Forelimb muscle (tissue), 1 donor: Measurements from ENCODE around the gene GJA3. TPM values are rescaled to one million over a fixed set of nuclear protein-coding genes. Genes with fewer than 3 reads are reported as not detected.

Source experiments
- DNase-seq: peaks from one replicate; pipeline ENCODE4 v3.0.0-alpha.2; 2013; ENCODE audit warnings: low read depth
- polyA plus RNA-seq: library from polyadenylated mRNA; unstranded; fragments of 120-200 nt; gene quantifications from one replicate; pipeline ENCODE4 v1.2.1, GENCODE V29; 2013; ENCODE audit not compliant: insufficient read length

Gene GJA3
- polyA plus RNA-seq, 1 donor, result 5.8 TPM

GRCh38 chr13:20128459-20128931 is 32.4 kb downstream of the GJA3 start:
- no peak for DNase-seq

DNA sequence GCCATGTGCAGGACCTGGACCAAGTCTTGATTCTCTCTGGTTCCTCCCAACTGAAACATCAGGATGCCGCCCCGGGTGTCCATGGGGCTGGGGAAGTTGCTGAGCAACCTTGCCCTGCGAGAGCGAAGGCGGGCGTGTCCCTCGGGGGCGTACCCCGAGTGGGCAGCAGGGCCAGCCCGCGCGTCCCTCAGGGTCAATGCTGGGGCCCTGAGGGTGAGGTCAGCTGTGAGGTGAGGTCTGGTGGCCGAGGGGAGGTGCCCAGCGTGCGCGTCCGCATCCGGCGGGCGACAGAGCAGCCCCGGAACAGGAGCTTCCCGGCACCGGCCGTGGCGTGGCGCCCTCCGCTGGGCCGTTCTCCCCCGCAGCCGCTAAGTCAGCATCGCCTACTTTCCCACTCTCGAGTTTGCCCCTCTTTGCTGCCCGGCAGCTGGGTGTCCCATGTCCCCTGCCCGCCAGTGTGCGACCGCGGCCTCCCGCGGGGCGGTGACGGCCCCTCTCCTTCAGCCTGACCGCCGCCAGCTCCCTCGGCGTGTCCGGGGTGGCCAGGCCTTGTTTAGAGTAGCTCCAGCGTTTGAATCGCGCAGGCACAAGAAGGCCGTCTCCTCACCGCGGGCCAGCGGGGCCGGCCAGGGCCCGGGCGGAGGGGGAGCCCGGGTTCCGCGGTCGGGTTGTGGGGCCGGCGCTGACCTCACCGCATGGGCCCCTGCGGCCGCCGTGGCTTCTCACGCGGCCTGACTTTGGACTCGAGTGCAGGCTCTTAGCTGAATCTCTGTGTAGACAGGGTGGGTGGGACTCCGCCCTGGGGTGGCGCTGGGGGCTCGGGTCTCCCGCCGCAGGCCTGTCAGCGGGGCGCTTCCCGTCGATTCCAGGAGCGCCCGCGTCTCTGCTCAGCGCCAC is 33.0 kb downstream of the GJA3 start:
- no peak for DNase-seq

DNA sequence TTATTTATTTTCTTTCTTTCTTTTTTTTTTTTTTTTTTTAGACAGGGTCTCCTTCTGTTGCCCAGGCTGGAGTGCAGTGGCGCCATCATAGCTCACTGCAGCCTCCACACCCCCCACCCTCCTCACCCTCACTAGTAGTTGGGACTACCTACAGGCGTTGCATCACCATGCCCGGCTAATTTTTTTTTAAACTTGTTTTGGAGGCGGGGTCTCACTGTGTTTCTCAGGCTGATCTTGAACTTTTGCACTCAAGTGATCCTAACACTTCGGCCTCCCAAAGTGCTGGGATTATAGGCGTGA is 33.6 kb downstream of the GJA3 start:
- no peak for DNase-seq

GRCh38 chr13:20126541-20127261 is 34.2 kb downstream of the GJA3 start:
- DNase-seq, result no peak

DNA sequence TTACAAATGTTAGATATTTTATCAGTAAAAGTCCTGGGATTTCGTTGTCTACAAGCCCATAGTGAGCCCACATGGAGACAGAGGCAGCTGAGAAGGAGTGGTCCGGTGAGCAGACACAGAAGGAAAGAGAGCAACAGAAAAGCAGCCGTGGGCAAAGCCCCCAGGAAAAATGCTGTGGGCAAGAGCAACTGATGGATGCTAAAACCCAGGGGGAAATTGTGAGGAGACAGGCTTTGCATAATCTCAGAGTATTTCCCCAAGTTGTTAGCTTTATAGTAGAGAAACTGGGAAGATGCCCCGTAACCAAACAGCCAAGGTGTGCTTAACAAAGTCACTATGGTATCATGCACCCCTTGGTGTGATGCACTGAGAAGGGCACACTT is 35.1 kb downstream of the GJA3 start:
- DNase-seq, result no peak

- no peak for DNase-seq
Measured at GRCh38 chr13:20125129-20125782, 35.6 kb downstream of the GJA3 start.

- DNase-seq, result no peak
Measured at GRCh38 chr13:20124303-20124702, 36.5 kb downstream of the GJA3 start.

DNA sequence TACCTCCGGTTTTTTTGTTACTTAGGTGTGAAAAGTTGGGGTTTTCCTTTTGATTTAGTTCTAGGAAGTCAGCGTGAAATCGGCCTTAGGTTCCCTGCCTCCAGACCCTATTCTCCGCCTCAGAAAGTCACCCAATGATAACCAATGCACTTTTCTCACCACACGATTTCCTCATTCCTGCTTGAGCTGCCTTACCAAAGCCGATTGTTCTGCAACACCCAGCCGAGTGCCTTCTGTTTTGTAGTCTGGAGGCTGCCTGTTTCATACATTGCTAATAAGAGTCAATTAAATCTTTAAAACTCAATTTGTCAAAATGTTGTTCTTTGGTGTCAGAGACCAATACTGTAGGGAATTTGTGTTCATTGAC is 39.7 kb downstream of the GJA3 start:
- no peak for DNase-seq

- no peak for DNase-seq
Measured at GRCh38 chr13:20119960-20120359, 40.9 kb downstream of the GJA3 start.

GRCh38 chr13:20118268-20119140 is 42.3 kb downstream of the GJA3 start:
- no peak for DNase-seq

- DNase-seq, result no peak
Measured at GRCh38 chr13:20116213-20116612, 44.6 kb downstream of the GJA3 start.

GRCh38 chr13:20114066-20114610 is 46.7 kb downstream of the GJA3 start:
- no peak for DNase-seq

- no peak for DNase-seq
Measured at GRCh38 chr13:20109037-20109436, 51.8 kb downstream of the GJA3 start.

GRCh38 chr13:20106742-20107141 is 54.1 kb downstream of the GJA3 start:
- no peak for DNase-seq

DNA sequence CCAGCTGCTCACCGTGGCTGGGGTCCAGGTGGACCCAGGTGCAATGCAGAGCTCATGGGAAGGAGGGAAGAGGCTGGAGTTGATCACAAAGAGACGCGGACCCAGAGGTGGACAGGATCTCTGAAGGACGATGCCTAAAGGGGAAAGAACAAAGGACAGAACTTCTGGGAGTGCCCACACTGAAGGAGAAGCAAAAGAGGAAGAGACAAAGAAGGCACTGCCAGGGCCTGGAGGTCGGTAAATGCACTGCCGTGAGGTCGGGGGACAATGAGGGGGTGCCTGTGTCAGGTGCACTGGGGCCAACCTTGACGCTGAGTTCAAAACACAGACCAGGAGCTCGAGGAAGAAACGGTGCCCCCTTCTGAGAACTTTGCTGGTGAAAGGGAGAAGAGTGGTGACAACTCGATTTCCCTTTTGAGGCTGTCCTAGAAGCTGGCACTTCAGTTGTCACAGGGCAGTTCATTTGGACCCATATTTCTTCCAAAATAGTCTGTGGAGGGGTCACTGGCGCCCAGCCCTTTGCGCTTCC is 55.6 kb downstream of the GJA3 start:
- DNase-seq, result no peak

DNA sequence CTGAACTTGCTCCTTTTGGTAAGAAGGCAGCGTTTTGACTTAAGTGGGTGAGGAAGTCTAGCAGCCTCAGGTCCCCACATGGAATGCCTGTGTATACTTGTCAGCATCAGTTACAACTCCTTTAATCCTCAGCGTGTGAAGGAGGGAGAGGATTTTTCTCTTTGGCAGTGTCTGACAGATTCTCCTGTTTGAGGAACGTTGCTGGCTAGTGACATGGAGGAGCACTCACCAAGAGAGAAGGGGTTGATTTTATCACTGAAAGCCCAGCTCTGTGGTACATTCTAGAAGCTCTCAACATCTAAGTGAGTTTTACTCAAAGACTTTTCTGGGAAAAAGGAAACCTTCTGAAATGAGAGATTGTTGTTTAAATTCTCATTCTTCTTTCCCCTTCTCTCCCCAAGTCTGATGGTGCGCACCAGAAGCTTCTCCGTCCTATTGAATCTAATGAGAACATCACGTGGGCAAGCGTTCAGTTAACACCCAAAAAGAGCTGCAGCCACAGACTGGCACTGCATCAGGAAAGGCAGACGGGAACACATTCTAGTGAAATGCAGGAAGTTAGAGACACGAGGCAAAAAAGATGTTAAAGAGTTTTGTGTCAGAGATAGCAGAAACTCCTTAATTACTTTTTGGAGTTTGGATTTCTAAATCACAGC is 58.2 kb downstream of the GJA3 start:
- DNase-seq, result no peak

DNA sequence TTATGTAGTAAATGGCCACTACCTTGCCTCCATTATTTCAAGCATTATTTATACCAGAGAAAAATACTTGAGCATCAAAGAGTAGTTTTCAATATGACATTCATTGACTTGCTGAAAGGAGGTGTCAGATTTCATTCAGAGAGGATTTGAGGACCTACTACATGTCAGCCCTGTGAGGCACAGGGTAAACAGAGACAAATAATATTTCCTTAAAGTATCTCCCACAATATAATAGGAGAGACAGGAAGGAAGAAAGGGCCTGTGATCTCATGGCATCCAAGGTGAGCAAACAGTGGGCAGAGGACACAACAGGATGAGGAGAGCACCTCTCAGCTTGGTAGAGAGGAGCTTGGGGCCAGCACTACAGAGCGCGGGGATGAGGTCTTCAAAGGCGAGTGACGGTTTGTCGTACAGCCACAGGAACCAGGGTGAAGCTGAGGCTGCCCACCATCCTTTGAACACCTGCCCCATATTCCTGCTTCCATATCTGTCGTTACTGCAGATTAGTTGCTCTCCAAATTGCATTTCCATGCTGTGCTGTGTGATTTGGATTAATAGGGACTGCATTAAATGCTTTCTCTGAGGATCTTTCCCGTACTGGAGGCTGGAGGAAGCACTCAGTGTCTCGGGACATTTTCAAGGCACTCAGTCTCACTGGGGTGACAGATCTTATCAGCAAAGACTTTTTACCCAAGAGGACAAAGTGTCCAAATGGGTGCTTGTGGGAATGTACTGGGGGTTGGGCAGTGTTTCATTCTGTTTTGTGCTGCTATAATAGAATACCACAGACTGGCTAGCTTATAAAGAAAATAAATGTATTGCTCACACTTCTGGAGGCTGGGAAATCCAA is 59.2 kb downstream of the GJA3 start:
- DNase-seq, result no peak

DNA sequence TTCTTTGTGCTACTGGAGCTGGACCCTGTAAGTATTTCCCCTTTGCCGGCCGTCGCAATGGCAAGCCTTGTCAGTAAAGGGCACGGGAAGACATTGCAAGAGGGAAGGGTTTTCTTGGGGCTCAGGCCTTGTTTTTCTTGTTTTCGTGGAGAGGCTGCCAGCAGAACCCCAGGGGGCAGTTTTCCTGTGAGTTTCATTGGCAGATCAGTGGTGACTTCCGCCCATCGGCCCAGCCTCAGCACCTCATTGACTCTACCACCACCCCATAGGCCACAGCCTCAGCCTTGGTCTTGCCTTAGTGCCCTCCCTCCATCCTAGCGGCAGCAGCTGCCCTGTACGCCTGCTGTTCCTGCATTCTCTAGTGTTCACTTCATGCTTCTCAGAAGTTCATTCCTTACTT is 61.5 kb downstream of the GJA3 start:
- no peak for DNase-seq

DNA sequence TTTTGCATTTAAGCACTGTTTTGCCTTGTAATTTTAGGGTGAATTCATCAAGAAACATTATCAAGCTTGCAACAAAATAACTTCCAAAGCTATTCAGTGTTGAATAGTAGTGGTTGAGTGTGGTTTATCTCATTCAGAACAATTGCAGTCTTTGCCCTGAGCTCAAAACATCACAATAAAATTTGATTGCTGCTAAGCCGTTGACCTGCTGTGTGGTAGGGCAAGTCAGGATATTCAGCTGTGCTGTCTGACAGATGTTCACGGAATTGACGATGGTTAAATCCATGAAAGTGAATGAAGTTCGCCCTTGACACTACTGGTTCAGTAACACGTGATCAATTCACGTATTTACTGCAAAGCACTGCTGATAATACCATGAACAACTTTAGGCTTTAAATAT is 66.9 kb downstream of the GJA3 start:
- no peak for DNase-seq

DNA sequence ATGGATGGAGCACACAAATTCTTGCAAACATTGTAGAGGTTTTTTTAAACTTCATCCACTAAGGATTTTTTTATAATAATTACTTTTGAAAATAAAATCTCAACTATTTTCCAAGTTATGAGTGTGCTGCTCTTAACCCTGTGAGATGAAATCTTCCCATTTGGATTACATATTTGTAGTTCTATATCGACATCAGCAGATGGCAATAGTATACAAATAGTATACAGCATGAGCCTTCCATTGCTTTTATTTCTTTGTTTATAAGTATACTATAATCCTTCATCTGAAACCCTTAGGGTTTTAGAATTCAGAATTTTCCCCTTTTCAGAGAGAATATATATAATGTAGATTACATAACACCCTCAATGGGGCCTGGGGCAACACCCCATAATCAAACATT is 70.5 kb downstream of the GJA3 start:
- DNase-seq, result no peak
